ENCODE measurements around the gene NME7. TPM values are rescaled to one million over a fixed set of nuclear protein-coding genes. Genes with fewer than 3 reads are reported as not detected.

The NME7 gene
- total and polyA plus RNA-seq, 7 donors: 4.4 to 39.9 (median 20.1) TPM

GRCh38 chr1:169175461-169175860 is 192.1 kb downstream of the NME7 start:
- 59 to 76% methylated on average over 2 of the region's 2 CpGs for WGBS, 2 donors
- Histone ChIP-seq H3K27me3 (no peaks in the 10 kb centered on the region), H3K4me1 (no peaks in the 10 kb centered on the region), H3K36me3 (no peaks in the 10 kb centered on the region), H3K27ac (no peak overlapping the region), H3K4me3 (no peak overlapping the region), H3K9me3 (no peaks in the 10 kb centered on the region)
- TF ChIP-seq EP300 (IDR thresholded peaks at IDR 0.05): no peak
- TF ChIP-seq POLR2A (IDR thresholded peaks at IDR 0.05): no peak
- no peak for TF ChIP-seq POLR2AphosphoS5 (IDR thresholded peaks at IDR 0.05)
- no peak for TF ChIP-seq CTCF (IDR thresholded peaks at IDR 0.05)
- DNase-seq: no peak
- intact Hi-C loops (cut with DNase I): no loop called here

DNA sequence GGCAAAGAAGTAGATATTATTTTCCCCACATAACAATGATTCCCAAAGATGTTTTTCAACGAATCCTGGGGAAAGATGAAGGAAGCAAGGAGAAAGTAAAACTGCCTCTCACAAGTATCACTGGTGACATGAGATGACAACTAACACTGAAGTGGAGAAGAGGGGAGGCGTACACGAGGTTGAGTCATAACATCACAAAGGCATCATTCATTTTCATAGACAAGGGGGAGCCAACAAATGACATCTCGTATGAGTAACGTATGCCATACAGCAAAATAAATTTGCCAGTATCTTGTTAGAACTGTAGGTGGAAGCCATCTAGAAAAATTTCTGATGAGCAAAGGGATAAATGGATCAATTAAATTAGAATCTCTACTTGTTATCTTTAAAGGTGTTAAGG is 204.5 kb downstream of the NME7 start:
- intact Hi-C loops (cut with DNase I): loop anchor here (5.0 kb wide), 1 partner anchor 44 kb away; no protein-coding TSS in a partner anchor
- Histone ChIP-seq H3K27me3 (no peaks in the 10 kb centered on the region), H3K4me1 (peaks cover 0 to 33% (median 22%) of the 10 kb centered on the region in 4 donors), H3K4me3 (no peak overlapping the region), H3K27ac (peak overlapping the region in 1 of 4 donors; percentile 8), H3K9me3 (no peaks in the 10 kb centered on the region), H3K36me3 (no peaks in the 10 kb centered on the region)
- DNase-seq: no peak
- 70 to 76% methylated on average over 5 of the region's 5 CpGs for WGBS, 2 donors
- TF ChIP-seq CTCF (IDR thresholded peaks at IDR 0.05) (no peak), EP300 (IDR thresholded peaks at IDR 0.05) (no peak), POLR2AphosphoS5 (IDR thresholded peaks at IDR 0.05) (no peak), POLR2A (IDR thresholded peaks at IDR 0.05) (no peak)

DNA sequence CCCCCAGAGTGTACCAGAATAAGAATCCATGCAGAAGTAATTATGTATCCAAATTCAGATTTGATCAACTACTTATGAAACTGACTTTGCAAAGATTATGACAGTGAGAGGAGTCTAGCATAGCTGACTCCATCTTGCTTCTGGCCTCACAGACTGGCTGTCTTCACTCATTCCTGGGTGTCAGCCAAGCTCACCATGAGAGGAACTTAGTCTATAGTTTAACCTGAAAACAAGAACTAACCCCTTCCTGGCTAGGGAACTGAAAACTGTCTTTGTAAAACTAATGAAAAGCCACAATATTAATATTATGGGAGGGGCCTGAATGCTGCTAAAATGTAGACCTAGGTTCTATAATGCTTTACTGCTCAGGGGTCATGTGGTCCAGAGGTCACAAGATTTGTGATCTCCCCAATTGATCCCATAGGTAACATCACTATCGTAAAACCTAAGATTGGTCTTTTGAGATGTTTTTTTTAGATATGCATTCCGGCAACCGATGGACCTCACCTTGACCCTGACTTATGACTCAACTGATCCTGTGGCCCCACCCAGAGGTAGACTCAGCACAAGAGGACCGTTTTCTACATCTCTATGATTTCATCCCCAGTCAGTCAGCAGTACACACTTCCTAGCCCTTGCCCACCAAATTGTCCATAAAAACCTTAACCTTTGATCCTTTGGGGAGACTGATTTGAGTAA is 206.0 kb downstream of the NME7 start:
- DNase-seq: peak; percentile 67
- intact Hi-C loops (cut with DNase I): loop anchor here (5.0 kb wide), 1 partner anchor 46 kb away; no protein-coding TSS in a partner anchor
- Histone ChIP-seq H3K36me3 (no peaks in the 10 kb centered on the region), H3K27ac (peak overlapping the region; percentile 70 to 82 (median 75)), H3K9me3 (no peaks in the 10 kb centered on the region), H3K4me3 (no peak overlapping the region), H3K4me1 (peaks cover 0 to 43% (median 23%) of the 10 kb centered on the region in 4 donors), H3K27me3 (no peaks in the 10 kb centered on the region)
- WGBS, 2 donors: 31 to 72% methylated on average over 4 of the region's 4 CpGs
- TF ChIP-seq POLR2A (IDR thresholded peaks at IDR 0.05): no peak
- TF ChIP-seq EP300 (IDR thresholded peaks at IDR 0.05): no peak
- TF ChIP-seq CTCF (IDR thresholded peaks at IDR 0.05): no peak
- TF ChIP-seq POLR2AphosphoS5 (IDR thresholded peaks at IDR 0.05): no peak

DNA sequence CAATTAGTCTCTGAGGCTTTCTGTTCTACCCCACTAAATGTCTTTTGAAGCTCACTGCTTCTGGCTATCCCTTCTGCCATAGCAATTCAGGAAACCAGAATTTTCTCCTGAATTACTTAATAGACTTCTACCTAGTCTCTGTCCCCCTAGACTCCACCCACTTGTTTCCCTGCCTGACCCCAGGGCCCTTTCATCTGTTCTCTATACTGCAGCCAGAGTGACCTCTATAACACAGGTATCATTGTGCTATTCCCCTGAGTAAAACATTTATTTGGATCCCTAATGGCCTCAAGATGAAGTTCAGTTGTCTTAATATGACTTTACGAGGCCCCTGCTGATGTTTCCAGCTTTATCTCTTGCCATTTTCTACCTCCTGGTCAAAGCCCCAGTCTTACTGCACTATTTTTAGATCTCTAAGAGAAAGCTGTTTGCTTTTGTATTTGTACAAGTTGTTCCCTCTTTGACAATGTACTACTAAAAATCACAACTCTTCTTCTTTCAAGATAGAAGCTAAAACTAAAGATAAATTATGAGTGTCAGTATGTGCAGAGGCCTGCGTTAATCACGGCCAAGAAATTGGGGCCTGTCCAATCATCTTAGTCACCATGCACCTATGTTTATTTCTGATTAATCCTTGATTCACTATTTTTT is 206.6 kb downstream of the NME7 start:
- H3K4me1 ChIP-seq: peaks cover 0 to 45% (median 27%) of the 10 kb centered on the region in 4 donors
- H3K36me3 ChIP-seq: no peaks in the 10 kb centered on the region
- 90 to 91% methylated on average over 3 of the region's 3 CpGs for WGBS, 2 donors
- H3K27ac ChIP-seq: peak overlapping the region; percentile 70 to 82 (median 75)
- no peaks in the 10 kb centered on the region for H3K9me3 ChIP-seq
- no peaks in the 10 kb centered on the region for H3K27me3 ChIP-seq
- TF ChIP-seq POLR2AphosphoS5 (IDR thresholded peaks at IDR 0.05): peak; percentile 70 to 90 (median 86)
- TF ChIP-seq EP300 (IDR thresholded peaks at IDR 0.05): peak; percentile 58 to 91 (median 86)
- no peak for TF ChIP-seq CTCF (IDR thresholded peaks at IDR 0.05)
- no peak overlapping the region for H3K4me3 ChIP-seq
- intact Hi-C loops (cut with DNase I): loop anchor here (1.0 to 5.0 kb wide), 2 partner anchors 46 to 55 kb away; partner anchors contain the start of gene ATP1B1
- DNase-seq: peak; percentile 78

All from sigmoid colon (tissue), 7 donors.